Kidney epithelial cell (primary cell): ENCODE data around the gene KRTAP10-4. TPM values are rescaled to one million over a fixed set of nuclear protein-coding genes. Genes with fewer than 3 reads are reported as not detected.

Experiments used
- DNase-seq: peaks from one replicate; pipeline ENCODE4 v3.0.0-alpha.2; 2010; ENCODE audit warnings: low read depth
- H3K27me3 ChIP-seq: 2 replicates; pipeline ENCODE4 v1.6.0; 2011; ENCODE audit warnings: low read length; ENCODE audit not compliant: control insufficient read depth, insufficient read depth
- H3K36me3 ChIP-seq: 2 replicates; pipeline ENCODE4 v1.5.1; 2011; ENCODE audit warnings: low read length; ENCODE audit not compliant: control insufficient read depth, insufficient read depth
- H3K4me3 ChIP-seq: 2 replicates; pipeline ENCODE4 v1.5.1; 2011; ENCODE audit warnings: low read depth, mild to moderate bottlenecking, control low read depth, low read length
- total RNA-seq: library from RNA; depleted of rRNA; stranded (reverse); fragments of >200 nt; gene quantifications from 2 replicates; pipeline ENCODE4 v1.2.3, GENCODE V29; 2015
- TF ChIP-seq, protein P1 (sequence below): IDR thresholded peaks from 2 replicates; pipeline ENCODE4 v1.5.1; 2011; ENCODE audit warnings: mild to moderate bottlenecking, moderate library complexity, low read length, control low read depth, inconsistent platforms; ENCODE audit not compliant: insufficient read depth, poor library complexity, severe bottlenecking

The KRTAP10-4 gene
- total RNA-seq, 1 donor from 2014 or later = not detected

DNA sequence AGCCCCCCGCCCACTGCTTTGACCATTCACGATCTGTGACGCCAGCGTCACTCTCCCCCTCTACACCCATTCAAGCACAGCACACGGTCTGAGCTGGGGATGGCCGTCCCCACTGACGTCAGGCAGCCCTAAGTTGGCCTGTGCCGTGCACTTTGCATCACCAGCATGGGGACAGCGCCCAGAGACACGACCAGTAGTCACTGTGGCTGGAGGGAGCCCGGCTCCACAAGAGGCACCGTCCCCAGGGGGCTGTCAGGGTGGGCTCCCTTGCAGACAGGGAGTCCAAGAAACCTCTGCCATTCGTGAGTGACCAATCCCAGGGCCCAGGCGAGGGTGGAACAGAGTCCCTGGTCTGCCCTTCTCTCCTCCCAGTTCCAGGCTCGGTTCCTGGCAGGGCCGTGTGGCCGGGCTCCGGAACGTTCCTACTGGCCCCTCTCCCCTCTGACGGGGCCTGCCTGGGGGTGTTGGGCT, 40.7 kb downstream of the KRTAP10-4 start:
- no peak overlapping the region for H3K4me3 ChIP-seq
- H3K27me3 ChIP-seq = peaks cover 6% of the 10 kb centered on the region
- H3K36me3 ChIP-seq = no peaks in the 10 kb centered on the region
- no peak for DNase-seq
- TF ChIP-seq, protein P1, sequence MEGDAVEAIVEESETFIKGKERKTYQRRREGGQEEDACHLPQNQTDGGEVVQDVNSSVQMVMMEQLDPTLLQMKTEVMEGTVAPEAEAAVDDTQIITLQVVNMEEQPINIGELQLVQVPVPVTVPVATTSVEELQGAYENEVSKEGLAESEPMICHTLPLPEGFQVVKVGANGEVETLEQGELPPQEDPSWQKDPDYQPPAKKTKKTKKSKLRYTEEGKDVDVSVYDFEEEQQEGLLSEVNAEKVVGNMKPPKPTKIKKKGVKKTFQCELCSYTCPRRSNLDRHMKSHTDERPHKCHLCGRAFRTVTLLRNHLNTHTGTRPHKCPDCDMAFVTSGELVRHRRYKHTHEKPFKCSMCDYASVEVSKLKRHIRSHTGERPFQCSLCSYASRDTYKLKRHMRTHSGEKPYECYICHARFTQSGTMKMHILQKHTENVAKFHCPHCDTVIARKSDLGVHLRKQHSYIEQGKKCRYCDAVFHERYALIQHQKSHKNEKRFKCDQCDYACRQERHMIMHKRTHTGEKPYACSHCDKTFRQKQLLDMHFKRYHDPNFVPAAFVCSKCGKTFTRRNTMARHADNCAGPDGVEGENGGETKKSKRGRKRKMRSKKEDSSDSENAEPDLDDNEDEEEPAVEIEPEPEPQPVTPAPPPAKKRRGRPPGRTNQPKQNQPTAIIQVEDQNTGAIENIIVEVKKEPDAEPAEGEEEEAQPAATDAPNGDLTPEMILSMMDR = no peak

DNA sequence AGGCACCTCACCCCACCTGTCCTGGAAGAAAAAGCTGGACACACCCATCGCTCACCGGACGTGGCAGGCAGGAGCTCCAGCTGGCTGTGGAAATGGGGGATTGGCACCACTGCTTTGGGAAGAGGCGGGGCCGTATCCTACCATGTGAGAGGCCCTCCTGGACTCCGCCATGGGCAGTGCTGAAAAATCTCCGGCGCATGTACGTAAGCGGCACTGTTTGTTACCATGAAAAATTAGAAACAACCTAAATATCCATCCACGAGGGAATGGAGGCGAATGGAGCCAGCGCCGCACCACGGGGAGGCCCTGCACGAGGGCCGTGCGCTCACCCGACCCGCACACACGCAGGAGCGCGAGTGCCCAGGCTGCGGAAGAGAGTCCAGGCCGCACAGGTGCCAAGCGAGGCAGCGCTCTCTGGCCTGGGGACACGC, 41.4 kb downstream of the KRTAP10-4 start:
- TF ChIP-seq, protein P1 = no peak
- peaks cover 6% of the 10 kb centered on the region for H3K27me3 ChIP-seq
- H3K4me3 ChIP-seq = no peak overlapping the region
- no peak for DNase-seq
- H3K36me3 ChIP-seq = no peaks in the 10 kb centered on the region

DNA sequence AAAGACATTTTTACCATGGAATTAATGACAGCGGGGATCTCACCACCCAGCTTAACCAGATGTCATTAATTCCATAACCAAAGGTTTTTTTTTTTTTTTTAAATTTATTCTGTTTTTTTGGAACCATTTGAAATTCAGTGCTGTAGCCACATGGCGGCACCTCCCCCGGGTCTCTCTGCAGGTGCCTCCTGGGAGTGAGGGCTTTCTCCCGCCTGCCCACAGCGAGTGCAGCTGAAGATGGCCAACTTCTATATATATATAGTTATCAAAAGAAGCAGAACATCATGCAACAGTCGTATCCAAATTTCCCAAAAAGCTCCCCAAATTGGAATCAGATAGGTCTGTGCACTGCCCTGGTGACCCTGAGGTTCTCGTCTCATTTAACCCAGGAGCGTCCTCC, 41.9 kb downstream of the KRTAP10-4 start:
- H3K36me3 ChIP-seq = no peaks in the 10 kb centered on the region
- TF ChIP-seq, protein P1 = no peak
- H3K4me3 ChIP-seq = no peak overlapping the region
- H3K27me3 ChIP-seq = peaks cover 6% of the 10 kb centered on the region
- DNase-seq = no peak

DNA sequence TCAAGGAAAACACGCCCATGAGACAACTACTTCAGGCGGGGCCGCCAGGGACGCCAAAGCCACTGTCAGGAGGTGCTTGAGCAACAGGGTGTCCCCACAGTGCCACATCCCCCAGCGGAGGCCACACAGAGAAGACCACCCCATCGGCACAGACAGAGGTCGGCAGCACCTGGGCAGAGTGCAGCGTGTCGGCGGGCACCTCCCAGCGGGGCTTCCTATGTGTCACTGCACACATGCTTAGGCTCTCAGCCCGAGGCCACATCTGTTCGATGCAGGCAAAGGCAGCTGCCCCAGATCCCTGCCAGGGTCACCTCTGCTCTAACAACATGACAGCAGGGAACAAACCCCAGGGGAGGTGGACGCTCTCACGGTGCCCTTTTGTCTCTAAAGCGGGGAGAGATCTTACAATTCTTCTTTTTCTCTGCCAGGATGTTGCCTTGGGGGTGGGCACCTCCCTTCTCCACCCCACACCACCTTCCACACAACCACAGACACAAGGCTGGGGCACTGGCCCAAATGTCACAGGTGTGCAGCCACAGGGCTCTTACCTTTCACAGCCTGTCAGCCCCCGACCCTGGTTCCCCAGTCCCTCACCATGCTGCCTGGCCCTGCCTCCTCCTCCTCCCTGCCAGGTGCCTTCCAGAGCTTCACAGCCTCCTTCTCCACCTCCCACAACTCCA, 42.5 kb downstream of the KRTAP10-4 start:
- TF ChIP-seq, protein P1 = no peak
- DNase-seq = no peak
- H3K36me3 ChIP-seq = no peaks in the 10 kb centered on the region
- H3K27me3 ChIP-seq = peaks cover 6% of the 10 kb centered on the region
- no peak overlapping the region for H3K4me3 ChIP-seq

DNA sequence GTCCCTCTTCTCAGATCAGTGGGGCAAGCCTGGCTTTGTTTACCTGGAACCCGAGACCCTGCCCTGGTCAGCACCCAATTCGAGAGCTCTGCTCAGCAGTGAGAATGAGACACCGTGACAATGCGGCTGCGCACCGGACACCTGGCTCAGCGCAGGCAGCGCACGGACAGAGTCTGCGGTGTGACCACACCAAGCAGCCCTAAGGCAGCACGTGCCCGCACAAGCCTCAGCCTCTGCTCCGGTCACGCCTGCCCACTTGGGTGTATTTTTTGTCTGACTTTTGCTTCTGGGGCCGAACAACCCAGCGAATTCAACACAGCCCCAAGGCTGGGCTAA, 43.0 kb downstream of the KRTAP10-4 start:
- Histone ChIP-seq H3K27me3 (peaks cover 6% of the 10 kb centered on the region), H3K36me3 (no peaks in the 10 kb centered on the region), H3K4me3 (no peak overlapping the region)
- TF ChIP-seq, protein P1 = no peak
- DNase-seq = no peak

DNA sequence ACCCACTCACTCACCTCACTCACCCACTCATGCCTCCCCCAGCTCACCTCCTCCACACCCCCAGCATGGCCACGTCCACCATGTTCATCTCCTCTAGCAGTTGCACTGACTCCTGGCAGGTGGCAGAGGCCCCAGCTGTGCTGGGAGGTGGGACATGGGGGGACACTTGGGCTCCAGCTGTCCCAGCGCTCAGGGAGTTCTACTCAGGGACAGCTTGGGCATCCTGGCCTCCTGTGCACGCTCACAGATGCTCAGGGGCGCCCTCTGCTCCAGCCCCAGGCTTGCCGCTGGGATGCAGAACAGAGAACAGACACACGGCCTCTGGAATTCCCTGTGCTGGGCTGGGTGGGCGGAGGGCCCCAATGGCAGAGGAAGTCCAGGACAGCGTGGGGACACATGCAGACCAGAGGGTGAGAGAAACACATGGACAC, 43.6 kb downstream of the KRTAP10-4 start:
- peaks cover 6% of the 10 kb centered on the region for H3K27me3 ChIP-seq
- TF ChIP-seq, protein P1 = no peak
- no peak overlapping the region for H3K4me3 ChIP-seq
- no peaks in the 10 kb centered on the region for H3K36me3 ChIP-seq
- DNase-seq = no peak
